Measurements from ENCODE around the gene TSPAN19.

- no peak for TF ChIP-seq CTCF (IDR thresholded peaks at IDR 0.05)
- TF ChIP-seq POLR2A (IDR thresholded peaks at IDR 0.05), result no peak
Observed at GRCh38 chr12:85036733-85037132, 656 bp upstream of the TSPAN19 start.

Data from adrenal gland (tissue), 5 donors.